Effector memory CD8-positive, alpha-beta T cell (primary cell): ENCODE results near the gene TYSND1.
A peak's percentile ranks its signal among the peaks of the same experiment; 100 is the strongest.
"Not testable (repeated sequence)": the region's sequence is repeated elsewhere in the genome, so short reads cannot be mapped to it uniquely, and the experiment has no call there.

Source experiments
- ATAC-seq: fragments of 150-1000 bp; cut with Tn5 transposase; replicated peaks from 2 replicates; pipeline ENCODE4 v1.10.0; 2021; ENCODE audit warnings: mild to moderate bottlenecking, moderate library complexity
- DNase-seq, 3 experiments: peaks; one replicate each; pipeline ENCODE4 v3.0.0; 2021
- H3K27ac Mint-ChIP-seq, 2 donors: one replicate each; pipeline ENCODE4 v1.8.0; 2022; ENCODE audit warnings: mild to moderate bottlenecking in 2 of 2, mixed read lengths in 2 of 2, moderate library complexity in 2 of 2
- H3K27me3 Mint-ChIP-seq, 2 donors: one replicate each; pipeline ENCODE4 v1.8.0; 2022; ENCODE audit warnings: mixed read lengths in 2 of 2
- H3K36me3 Mint-ChIP-seq: one replicate; pipeline ENCODE4 v1.8.0; 2022; ENCODE audit warnings: mild to moderate bottlenecking, moderate library complexity, mixed read lengths; ENCODE audit not compliant: insufficient read depth
- H3K4me1 Mint-ChIP-seq, 2 donors: one replicate each; pipeline ENCODE4 v1.8.0; 2022; ENCODE audit warnings: low read depth in 2 of 2, mixed read lengths in 2 of 2
- H3K4me3 Mint-ChIP-seq, 2 donors: one replicate each; pipeline ENCODE4 v1.8.0; 2022; ENCODE audit warnings: mild to moderate bottlenecking in 2 of 2, mixed read lengths in 2 of 2, moderate library complexity in 2 of 2
- H3K9me3 Mint-ChIP-seq, 2 donors: one replicate each; pipeline ENCODE4 v1.8.0; 2022; ENCODE audit warnings: mixed read lengths in 2 of 2
- total RNA-seq, 9 experiments: gene quantifications; one replicate each; lab custom pipeline; 2026; lab: John Stamatoyannopoulos, UW

Gene TYSND1, protein sequence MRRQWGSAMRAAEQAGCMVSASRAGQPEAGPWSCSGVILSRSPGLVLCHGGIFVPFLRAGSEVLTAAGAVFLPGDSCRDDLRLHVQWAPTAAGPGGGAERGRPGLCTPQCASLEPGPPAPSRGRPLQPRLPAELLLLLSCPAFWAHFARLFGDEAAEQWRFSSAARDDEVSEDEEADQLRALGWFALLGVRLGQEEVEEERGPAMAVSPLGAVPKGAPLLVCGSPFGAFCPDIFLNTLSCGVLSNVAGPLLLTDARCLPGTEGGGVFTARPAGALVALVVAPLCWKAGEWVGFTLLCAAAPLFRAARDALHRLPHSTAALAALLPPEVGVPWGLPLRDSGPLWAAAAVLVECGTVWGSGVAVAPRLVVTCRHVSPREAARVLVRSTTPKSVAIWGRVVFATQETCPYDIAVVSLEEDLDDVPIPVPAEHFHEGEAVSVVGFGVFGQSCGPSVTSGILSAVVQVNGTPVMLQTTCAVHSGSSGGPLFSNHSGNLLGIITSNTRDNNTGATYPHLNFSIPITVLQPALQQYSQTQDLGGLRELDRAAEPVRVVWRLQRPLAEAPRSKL
- 13.9 to 52.0 (median 28.2) reads per million in 9 experiments for total RNA-seq

DNA sequence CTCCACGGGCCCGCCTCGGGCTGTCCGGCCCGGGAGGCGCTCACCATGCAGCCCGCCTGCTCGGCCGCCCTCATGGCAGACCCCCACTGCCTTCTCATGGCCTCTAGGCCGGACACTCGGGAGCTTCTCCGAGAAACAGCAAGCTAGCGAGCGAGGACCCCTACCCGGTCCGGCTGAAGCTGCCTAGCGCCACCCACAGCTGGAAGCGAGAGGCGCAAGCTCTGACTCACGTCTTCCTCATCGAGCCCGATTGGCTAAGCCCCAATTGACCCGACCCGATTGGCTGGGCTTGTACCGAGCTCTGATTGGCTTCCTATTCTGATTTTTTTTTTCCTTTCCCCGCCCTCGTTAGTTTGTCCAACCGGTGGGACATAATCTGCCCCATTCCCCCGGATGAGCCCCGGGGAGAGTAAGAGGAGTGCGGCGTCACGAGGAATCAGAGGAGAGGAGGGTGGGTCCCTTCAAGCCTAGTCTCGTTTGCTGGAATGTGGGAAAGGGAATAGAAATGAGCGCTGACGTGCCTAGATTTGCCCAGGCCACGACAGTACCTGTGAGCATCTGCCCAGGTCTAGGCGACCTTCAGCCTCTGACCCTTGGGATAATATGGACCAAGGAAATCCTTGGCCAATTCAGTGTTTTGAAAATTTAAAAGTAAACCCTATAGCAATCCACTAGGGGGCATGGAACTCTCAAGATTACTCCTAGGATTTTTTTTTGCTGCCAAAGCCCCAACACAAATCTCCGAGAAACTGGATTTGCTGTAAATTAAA lies at the start of gene TYSND1:
TYSND1 (minus strand) TSS at position 212 of the 770 bp plus-strand sequence; CDS start at position 98, 114 bp downstream.
- peak within 1 kb of the TSS; percentile 82 for H3K4me3 Mint-ChIP-seq
- H3K27ac Mint-ChIP-seq: peak within 1 kb of the TSS; percentile 72 to 85
- peaks cover 24 to 27% of the 10 kb centered on the region in 2 donors for H3K4me1 Mint-ChIP-seq
- DNase-seq (peak; percentile 89 to 92 (median 91)), ATAC-seq (peak; percentile 76)
- peaks cover 49% of the 10 kb centered on the region for H3K36me3 Mint-ChIP-seq
- no peaks in the 10 kb centered on the region for H3K27me3 Mint-ChIP-seq
- H3K9me3 Mint-ChIP-seq: no peaks in the 10 kb centered on the region

DNA sequence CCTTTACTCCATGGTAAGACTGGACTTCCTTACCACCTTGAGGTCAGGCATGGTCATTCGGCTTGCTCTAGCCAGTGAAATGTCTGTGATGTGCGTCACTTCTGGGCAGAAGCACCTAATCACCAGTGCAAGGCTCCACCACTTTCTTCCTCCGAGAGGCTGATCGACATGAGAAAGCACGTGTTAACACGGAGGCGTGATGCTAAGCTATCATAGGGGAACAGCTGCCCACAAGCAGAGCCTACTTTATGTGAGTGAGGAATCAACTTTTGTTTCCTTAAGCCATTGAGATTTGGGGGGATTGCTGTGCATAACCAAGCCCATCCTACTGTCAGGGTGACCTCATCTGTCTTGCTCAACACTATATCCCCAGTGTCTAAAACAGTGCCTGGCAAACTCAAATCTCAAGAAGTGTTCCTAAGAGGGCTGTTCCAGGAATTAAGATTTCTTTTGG lies 46.9 kb upstream of the TYSND1 start:
- Mint-ChIP-seq H3K27me3 (no peaks in the 10 kb centered on the region), H3K4me3 (no peak overlapping the region), H3K9me3 (no peaks in the 10 kb centered on the region), H3K36me3 (peaks cover 8% of the 10 kb centered on the region), H3K27ac (no peak overlapping the region), H3K4me1 (peaks cover 13 to 17% of the 10 kb centered on the region in 2 donors)
- ATAC-seq (no peak), DNase-seq (no peak)

DNA sequence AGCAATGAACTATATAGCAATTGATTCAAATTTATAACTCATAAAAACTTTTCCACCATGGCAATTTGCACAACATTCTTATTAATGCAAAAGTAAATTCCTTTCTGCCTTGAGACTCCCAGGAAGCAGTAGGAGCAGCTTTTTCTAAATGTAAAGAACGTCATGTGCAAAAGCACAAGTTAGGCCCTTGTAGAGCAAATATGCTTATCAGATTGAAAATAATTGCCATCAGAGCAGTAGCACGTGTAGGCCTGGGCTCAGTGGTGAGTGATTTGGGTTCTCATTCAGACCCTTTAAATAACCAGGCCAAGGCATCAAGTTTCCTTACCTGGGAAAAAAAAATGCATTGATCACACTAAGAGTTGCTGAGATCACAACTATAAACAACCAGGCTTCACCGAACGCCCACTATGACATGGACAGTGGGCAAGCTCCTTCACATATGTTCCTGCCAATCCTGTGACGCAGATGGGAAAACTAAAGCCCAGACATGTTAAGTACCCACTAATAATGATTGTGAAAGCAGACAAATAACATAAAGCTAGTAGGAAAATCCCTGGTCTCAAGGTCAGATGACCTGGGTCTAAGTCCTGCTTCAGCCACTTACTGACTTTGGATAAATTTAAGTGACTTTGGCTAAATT lies 45.9 kb upstream of the TYSND1 start:
- ATAC-seq (no peak), DNase-seq (no peak)
- H3K27ac Mint-ChIP-seq: no peak overlapping the region
- no peaks in the 10 kb centered on the region for H3K9me3 Mint-ChIP-seq
- H3K36me3 Mint-ChIP-seq: peaks cover 5% of the 10 kb centered on the region
- peaks cover 7 to 8% of the 10 kb centered on the region in 2 donors for H3K4me1 Mint-ChIP-seq
- no peaks in the 10 kb centered on the region for H3K27me3 Mint-ChIP-seq
- no peak overlapping the region for H3K4me3 Mint-ChIP-seq

DNA sequence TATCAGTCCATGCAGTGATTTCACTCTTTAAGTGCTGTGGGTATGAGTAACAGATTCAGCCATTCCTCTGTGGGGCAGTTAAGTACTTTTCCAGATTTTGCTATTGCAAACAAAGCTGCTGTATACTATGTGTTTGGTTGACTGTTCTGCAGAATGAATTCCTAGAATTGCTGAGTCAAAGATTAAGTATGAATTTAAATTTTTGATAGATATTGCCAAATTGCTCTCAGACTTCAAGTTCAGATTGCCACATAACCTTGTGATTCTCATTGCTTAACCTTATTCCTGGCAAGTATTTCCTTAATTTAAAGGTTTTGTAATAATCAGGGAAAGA lies 45.4 kb upstream of the TYSND1 start:
- no peaks in the 10 kb centered on the region for H3K36me3 Mint-ChIP-seq
- no peak overlapping the region for H3K27ac Mint-ChIP-seq
- no peak for DNase-seq

DNA sequence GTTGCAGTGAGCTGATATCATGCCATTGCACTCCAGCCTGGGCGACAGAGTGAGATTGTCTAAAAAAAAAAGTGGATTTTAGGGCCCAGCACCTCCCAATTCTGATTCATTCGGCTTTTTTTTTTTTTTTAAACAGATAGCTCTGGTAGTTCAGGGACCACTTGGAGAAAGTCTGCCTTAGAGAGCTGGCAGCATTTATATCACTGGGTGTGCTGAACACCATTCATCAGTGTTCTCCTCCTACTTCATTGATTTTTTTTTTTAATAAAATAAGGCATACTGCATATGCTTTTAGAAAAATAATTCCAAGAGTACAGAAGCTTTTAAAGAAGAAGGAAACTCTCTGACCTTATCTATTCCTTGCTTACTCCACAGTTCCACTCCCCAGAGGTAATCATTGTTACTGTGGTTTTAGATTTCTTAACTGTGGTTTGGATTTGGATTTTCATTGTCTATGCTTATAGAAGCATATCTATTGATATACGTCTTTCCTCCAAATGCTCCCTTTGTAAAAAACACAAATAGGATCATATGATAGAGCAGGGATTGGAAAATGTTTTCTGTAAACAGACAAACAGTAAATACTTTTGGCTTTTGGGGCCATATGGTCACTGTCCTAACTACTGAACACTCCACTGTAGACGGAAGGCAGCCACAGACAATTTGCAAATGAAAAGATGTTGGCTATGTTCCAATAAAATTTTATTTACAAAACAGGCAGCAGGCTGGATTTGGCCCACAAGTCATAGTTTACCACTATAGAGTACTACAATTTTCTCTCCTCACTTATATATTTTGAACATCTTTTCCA lies 44.9 kb upstream of the TYSND1 start:
- ATAC-seq (no peak), DNase-seq (no peak)
- H3K27me3 Mint-ChIP-seq: no peaks in the 10 kb centered on the region
- H3K4me1 Mint-ChIP-seq: no peaks in the 10 kb centered on the region
- H3K4me3 Mint-ChIP-seq: no peak overlapping the region
- no peaks in the 10 kb centered on the region for H3K9me3 Mint-ChIP-seq
- H3K36me3 Mint-ChIP-seq: no peaks in the 10 kb centered on the region
- H3K27ac Mint-ChIP-seq: no peak overlapping the region

More for the DNA sequence above, 45.4 kb upstream of the TYSND1 start:
- ATAC-seq: no peak
- Mint-ChIP-seq H3K4me1 (peaks cover 2 to 3% of the 10 kb centered on the region in 2 donors), H3K27me3 (no peaks in the 10 kb centered on the region), H3K4me3 (no peak overlapping the region), H3K9me3 (no peaks in the 10 kb centered on the region)

DNA sequence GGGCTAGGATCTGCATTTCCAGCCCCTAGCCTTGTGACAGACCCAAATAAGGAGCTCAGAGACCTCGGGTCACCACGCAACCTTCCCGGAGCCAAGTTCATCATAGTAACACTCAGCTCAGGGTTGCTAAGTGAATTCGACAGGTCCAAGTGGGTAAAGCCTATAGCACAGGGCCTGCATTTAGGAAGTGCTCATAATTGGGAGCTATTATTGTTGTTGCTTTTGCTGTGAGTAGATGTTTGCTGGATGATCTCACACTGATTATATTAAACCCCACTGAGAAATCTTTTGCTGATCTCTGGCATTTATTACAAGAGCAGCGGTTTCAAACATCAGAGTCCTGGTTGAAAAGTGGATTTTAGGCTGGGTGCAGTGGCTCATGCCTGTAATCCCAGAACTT lies 44.1 kb upstream of the TYSND1 start:
- no peaks in the 10 kb centered on the region for H3K9me3 Mint-ChIP-seq
- no peaks in the 10 kb centered on the region for H3K27me3 Mint-ChIP-seq
- DNase-seq: no peak
- no peak overlapping the region for H3K27ac Mint-ChIP-seq
- no peaks in the 10 kb centered on the region for H3K4me1 Mint-ChIP-seq
- H3K36me3 Mint-ChIP-seq: no peaks in the 10 kb centered on the region
- no peak overlapping the region for H3K4me3 Mint-ChIP-seq
- ATAC-seq: no peak

DNA sequence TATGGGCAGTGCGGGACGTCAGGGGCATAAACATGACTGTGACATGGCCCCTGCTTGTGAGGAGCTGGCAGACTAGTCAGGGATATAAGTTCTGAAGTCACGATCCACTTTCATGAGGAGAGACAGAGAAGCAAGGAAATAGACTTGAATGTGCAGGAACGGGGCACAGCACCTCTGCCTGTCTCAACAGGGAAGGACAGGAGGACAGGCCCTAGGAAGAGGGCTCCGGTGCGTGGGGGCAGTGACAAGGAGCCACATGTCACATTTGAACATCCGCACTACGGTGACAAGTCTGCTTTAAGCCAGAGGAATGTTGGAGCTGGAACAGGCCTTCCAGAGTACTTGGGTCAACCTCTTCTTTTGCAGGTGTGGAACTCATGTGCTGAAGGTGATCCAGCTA lies 43.6 kb upstream of the TYSND1 start:
- DNase-seq (no peak), ATAC-seq (no peak)
- Mint-ChIP-seq H3K9me3 (no peaks in the 10 kb centered on the region), H3K36me3 (no peaks in the 10 kb centered on the region), H3K4me1 (no peaks in the 10 kb centered on the region), H3K27ac (no peak overlapping the region), H3K27me3 (no peaks in the 10 kb centered on the region), H3K4me3 (no peak overlapping the region)

DNA sequence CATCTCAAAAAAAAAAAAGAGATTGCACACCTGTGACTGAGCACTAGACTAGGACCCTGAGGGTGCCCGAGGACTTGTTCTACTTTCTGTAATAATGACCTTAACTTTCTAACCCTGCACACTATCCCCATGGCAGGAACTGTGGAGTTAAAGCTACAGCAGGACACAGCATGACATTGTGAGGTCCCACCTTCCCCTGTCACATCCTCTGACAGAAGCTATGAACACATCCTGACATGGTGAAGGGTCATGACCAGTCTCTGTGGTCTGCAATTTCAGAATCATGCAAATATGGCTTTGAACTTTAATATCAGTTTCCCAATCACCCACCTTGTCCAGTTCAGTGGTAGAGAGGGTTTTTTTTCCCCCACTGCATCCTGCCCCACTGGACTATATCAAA lies 42.3 kb upstream of the TYSND1 start:
- Mint-ChIP-seq H3K4me3 (no peak overlapping the region), H3K9me3 (no peaks in the 10 kb centered on the region), H3K4me1 (no peaks in the 10 kb centered on the region), H3K36me3 (no peaks in the 10 kb centered on the region), H3K27ac (no peak overlapping the region), H3K27me3 (no peaks in the 10 kb centered on the region)
- DNase-seq (no peak), ATAC-seq (no peak)

DNA sequence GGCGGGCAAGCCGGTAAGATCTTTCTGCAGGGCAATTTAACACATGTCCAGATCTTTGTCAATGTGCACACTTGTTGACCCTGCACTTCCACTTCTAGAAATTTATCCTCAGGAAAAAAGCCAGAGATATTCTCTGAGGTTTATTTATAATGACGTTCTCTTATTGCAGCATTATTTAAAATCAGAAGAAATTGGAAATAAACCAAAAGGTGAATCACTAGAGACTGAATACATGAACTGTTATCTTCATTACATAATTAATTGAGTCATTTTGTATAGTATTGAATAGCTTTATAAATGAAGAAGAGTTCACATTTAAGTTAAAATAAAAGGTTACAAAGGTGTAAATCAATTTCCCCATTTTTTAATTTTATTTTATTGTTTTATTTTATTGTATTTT lies 40.1 kb upstream of the TYSND1 start:
- Mint-ChIP-seq H3K4me1 (no peaks in the 10 kb centered on the region), H3K27ac (no peak overlapping the region), H3K4me3 (no peak overlapping the region), H3K27me3 (no peaks in the 10 kb centered on the region), H3K36me3 (no peaks in the 10 kb centered on the region), H3K9me3 (no peaks in the 10 kb centered on the region)
- DNase-seq: no peak
- no peak for ATAC-seq

DNA sequence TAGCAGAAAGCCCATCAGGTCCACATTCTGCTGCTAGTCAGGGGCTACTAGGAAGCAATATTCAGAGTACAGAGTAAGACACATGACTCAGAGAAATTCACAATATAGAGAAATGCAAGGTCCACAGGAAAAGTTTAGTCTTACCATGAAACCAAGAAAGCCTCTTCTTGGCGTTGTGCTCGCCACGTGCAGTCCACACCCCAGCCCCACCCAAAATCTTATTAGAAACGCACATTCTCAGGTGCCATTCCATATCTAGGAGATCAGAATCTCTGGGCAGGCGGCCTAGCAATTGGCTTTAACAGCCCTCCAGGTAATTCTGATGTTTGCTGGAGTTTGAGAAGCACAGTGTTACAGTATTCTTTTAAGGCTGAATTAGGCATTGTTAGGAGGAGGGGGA lies 39.6 kb upstream of the TYSND1 start:
- no peaks in the 10 kb centered on the region for H3K4me1 Mint-ChIP-seq
- no peaks in the 10 kb centered on the region for H3K36me3 Mint-ChIP-seq
- no peak for ATAC-seq
- H3K27me3 Mint-ChIP-seq: peaks cover 2% of the 10 kb centered on the region in 2 donors
- H3K27ac Mint-ChIP-seq: no peak overlapping the region
- H3K9me3 Mint-ChIP-seq: no peaks in the 10 kb centered on the region
- no peak overlapping the region for H3K4me3 Mint-ChIP-seq
- no peak for DNase-seq

DNA sequence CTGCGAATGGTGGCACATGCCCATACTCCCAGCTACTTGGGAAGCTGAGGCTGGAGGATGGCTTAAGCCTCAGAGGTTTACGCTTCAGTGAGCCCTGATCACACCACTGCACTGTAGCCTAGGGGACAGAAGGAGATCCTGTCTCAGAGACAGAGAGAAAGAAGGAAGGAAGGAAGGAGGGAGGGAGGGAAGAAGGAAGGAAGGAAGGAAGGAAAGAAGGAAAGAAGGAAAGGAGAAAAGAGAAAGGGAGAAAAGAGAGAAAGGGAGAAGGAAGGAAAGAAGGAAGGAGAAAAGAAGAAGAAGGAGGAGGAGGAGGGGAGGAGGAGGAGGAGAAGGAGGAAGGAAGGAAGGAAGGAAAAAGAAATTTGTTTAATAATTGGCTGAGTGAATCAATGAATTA lies 36.8 kb upstream of the TYSND1 start:
- DNase-seq: no peak
- H3K36me3 Mint-ChIP-seq: no peaks in the 10 kb centered on the region
- H3K9me3 Mint-ChIP-seq: no peaks in the 10 kb centered on the region
- H3K4me3 Mint-ChIP-seq: no peak overlapping the region
- no peak overlapping the region for H3K27ac Mint-ChIP-seq
- peaks cover 11 to 19% of the 10 kb centered on the region in 2 donors for H3K27me3 Mint-ChIP-seq
- no peak for ATAC-seq
- H3K4me1 Mint-ChIP-seq: no peaks in the 10 kb centered on the region

DNA sequence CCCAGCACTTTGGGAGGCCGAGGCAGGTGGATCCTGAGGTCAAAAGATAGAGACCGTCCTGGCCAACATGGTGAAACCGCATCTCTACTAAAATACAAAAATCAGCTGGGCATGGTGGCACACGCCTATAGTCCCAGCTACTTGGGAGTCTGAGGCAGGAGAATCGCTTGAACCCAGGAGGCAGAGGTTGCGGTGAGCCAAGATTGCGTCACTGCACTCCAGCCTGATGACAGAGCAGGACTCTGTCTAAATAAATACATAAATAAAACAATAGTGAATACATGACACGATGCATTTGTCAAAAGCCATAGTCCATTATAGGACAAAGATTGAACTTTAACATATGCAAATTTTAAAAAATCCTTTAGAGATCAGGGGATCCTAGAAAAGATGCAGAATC lies 32.7 kb upstream of the TYSND1 start:
- not testable (repeated sequence) for H3K36me3 Mint-ChIP-seq, H3K4me1 Mint-ChIP-seq, H3K27ac Mint-ChIP-seq, ATAC-seq, H3K4me3 Mint-ChIP-seq, H3K9me3 Mint-ChIP-seq, DNase-seq
- peaks cover 11 to 19% of the 10 kb centered on the region in 2 donors for H3K27me3 Mint-ChIP-seq
